ENCODE data around the gene KRABD2.
"Not testable (repeated sequence)": the region's sequence is repeated elsewhere in the genome, so short reads cannot be mapped to it uniquely, and the experiment has no call there.

KRABD2 gene

GRCh38 chr17:8392674-8393469 is 16.4 kb upstream of the KRABD2 start:
- DNase-seq (ENCODE audit: low spot score) = no peak

- no peak for DNase-seq (ENCODE audit: low spot score)
Observed at GRCh38 chr17:8392274-8392673, 15.8 kb upstream of the KRABD2 start.

- no peak for DNase-seq (ENCODE audit: low spot score)
Observed at GRCh38 chr17:8391711-8392110, 15.2 kb upstream of the KRABD2 start.

GRCh38 chr17:8387914-8388651 is 11.6 kb upstream of the KRABD2 start:
- peak; percentile 43 for DNase-seq (ENCODE audit: low spot score)

GRCh38 chr17:8386841-8387240 is 10.3 kb upstream of the KRABD2 start:
- DNase-seq (ENCODE audit: low spot score) = no peak

GRCh38 chr17:8384801-8385378 is 8.4 kb upstream of the KRABD2 start:
- no peak for DNase-seq (ENCODE audit: low spot score)

GRCh38 chr17:8383143-8383822 is 6.8 kb upstream of the KRABD2 start, which contains the start of gene RPL26:
TSS of gene RPL26 (minus strand) at chr17:8383193. CDS start at chr17:8382310, 883 bp downstream.
- peak; percentile 97 for DNase-seq (ENCODE audit: low spot score)

- no peak for DNase-seq (ENCODE audit: low spot score)
Observed at GRCh38 chr17:8382880-8383142, 6.3 kb upstream of the KRABD2 start.

GRCh38 chr17:8382052-8382879 is 5.8 kb upstream of the KRABD2 start:
- DNase-seq (ENCODE audit: low spot score) = no peak

GRCh38 chr17:8380049-8380448 is 3.5 kb upstream of the KRABD2 start:
- DNase-seq (ENCODE audit: low spot score) = no peak

GRCh38 chr17:8378117-8378516 is 1.6 kb upstream of the KRABD2 start:
- DNase-seq (ENCODE audit: low spot score) = not testable (repeated sequence)

GRCh38 chr17:8377422-8377821 is 918 bp upstream of the KRABD2 start:
- DNase-seq (ENCODE audit: low spot score) = no peak

GRCh38 chr17:8375738-8376259 is 705 bp downstream of the KRABD2 start:
- DNase-seq (ENCODE audit: low spot score) = no peak

- not testable (repeated sequence) for DNase-seq (ENCODE audit: low spot score)
Observed at GRCh38 chr17:8373856-8374255, 2.6 kb downstream of the KRABD2 start.

GRCh38 chr17:8372422-8372821 is 4.1 kb downstream of the KRABD2 start:
- DNase-seq (ENCODE audit: low spot score) = no peak

GRCh38 chr17:8371786-8372185 is 4.7 kb downstream of the KRABD2 start:
- no peak for DNase-seq (ENCODE audit: low spot score)

- no peak for DNase-seq (ENCODE audit: low spot score)
Observed at GRCh38 chr17:8369944-8370343, 6.6 kb downstream of the KRABD2 start.

GRCh38 chr17:8368193-8368592 is 8.3 kb downstream of the KRABD2 start:
- no peak for DNase-seq (ENCODE audit: low spot score)

- no peak for DNase-seq (ENCODE audit: low spot score)
Observed at GRCh38 chr17:8366231-8366630, 10.3 kb downstream of the KRABD2 start.

- DNase-seq (ENCODE audit: low spot score) = no peak
Observed at GRCh38 chr17:8365143-8365542, 11.4 kb downstream of the KRABD2 start.

- no peak for DNase-seq (ENCODE audit: low spot score)
Observed at GRCh38 chr17:8362651-8363332, 13.7 kb downstream of the KRABD2 start.
